Activated T-helper 1 cell treated with anti-CD3 and anti-CD28 coated beads, Interleukin-12 subunit alpha, Interleukin-12 subunit beta, Interleukin-2, Interleukin-4 antibody, amounts not matched to agents 30 ng/mL and 10 ng/mL and 1 ng/mL, durations not matched to agents 14 hours and 24 hours and 36 hours (primary cell): Measurements from ENCODE around the gene SNRNP27. TPM values are rescaled to one million over a fixed set of nuclear protein-coding genes. Genes with fewer than 3 reads are reported as not detected.

ENCODE experiments used
- DNase-seq: peaks from one replicate; pipeline ENCODE4 v3.0.0; 2021; ENCODE audit warnings: low spot score
- H3K27ac Mint-ChIP-seq: one replicate; pipeline ENCODE4 v1.8.0; 2021; ENCODE audit warnings: mild to moderate bottlenecking, mixed read lengths
- H3K27me3 Mint-ChIP-seq: one replicate; pipeline ENCODE4 v1.8.0; 2022; ENCODE audit warnings: mild to moderate bottlenecking, moderate library complexity, mixed read lengths; ENCODE audit not compliant: insufficient read depth
- H3K36me3 Mint-ChIP-seq: one replicate; pipeline ENCODE4 v1.8.0; 2021; ENCODE audit warnings: low read depth, mixed read lengths
- H3K4me1 Mint-ChIP-seq: one replicate; pipeline ENCODE4 v1.8.0; 2021; ENCODE audit warnings: low read depth, mixed read lengths
- H3K4me3 Mint-ChIP-seq: one replicate; pipeline ENCODE4 v1.8.0; 2021; ENCODE audit warnings: mild to moderate bottlenecking, moderate library complexity, mixed read lengths
- H3K9me3 Mint-ChIP-seq: one replicate; pipeline ENCODE4 v1.8.0; 2021; ENCODE audit warnings: mixed read lengths
- intact Hi-C: fragments of 100-400 bp; cut with micrococcal nuclease; formaldehyde crosslinking; loops from one replicate; pipeline ENCODE4 v1.15.1; 2024
- total RNA-seq: library from RNA; stranded (reverse); gene quantifications from 2 replicates; pipeline ENCODE4 v1.2.3, GENCODE V29; 2022

Gene SNRNP27
- total RNA-seq, 1 donor from 2014 or later = 55.6 TPM

DNA sequence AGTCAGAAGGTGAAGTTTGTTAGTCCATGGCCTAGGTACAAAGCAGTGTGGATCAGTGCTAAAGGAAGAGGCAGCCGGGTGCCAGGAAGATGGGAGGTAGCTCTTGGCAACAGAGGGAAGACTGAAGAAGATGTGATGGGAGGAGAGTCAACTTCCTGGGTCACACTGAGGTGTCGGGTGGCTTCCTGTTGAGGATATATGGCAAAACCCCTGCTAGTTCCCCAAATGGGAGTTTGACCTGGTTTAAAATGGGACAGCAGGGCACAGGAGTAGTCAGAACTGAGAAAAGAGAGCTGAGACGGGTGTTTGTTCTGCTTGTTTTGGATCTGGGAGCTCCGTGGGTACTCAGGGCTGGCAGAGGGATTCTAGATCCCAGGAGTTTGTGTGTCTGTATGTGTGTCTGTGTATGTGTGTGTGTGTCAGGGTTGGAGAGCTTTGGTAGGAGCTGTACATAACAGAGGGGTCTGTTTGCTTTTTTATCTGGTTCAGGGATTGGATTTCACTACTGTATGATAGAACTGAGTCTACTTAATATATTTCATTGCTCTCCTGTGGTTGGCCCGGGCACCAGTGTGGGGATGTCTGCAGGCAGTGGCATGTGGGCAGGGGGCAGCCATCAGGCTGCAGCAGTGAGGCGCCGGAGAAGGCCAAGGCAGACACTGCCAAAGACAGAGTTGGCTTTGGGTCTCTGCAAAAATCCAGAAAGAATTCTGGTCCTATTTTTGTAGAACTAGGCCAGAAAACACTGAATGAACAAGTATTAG, 38.3 kb downstream of the SNRNP27 start:
- intact Hi-C loops = loop anchor here (5.0 kb wide), 1 partner anchor 135 kb away; no protein-coding TSS in a partner anchor
- DNase-seq = no peak
- Mint-ChIP-seq H3K27ac (peak overlapping the region; percentile 54), H3K36me3 (peaks cover 39% of the 10 kb centered on the region), H3K9me3 (no peaks in the 10 kb centered on the region), H3K27me3 (no peaks in the 10 kb centered on the region), H3K4me1 (peaks cover 49% of the 10 kb centered on the region), H3K4me3 (no peak overlapping the region)

DNA sequence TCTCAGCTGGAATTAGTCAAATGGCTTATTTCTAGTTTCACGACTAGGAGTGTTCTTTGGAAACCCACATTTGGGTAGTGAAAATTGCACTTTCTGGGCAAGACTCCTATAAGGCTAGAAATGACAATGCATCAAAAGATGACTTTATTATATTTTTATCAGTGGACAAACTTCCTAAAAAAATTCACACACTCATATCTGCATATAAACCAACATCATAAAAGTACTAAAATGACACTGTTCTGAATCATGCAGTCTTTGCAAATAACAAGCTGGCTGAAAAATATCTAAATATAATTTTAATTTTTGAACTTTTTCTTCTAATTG, 38.8 kb downstream of the SNRNP27 start:
- no peak for DNase-seq
- peaks cover 45% of the 10 kb centered on the region for H3K4me1 Mint-ChIP-seq
- H3K36me3 Mint-ChIP-seq = peaks cover 39% of the 10 kb centered on the region
- H3K27me3 Mint-ChIP-seq = no peaks in the 10 kb centered on the region
- peak overlapping the region; percentile 54 for H3K27ac Mint-ChIP-seq
- H3K9me3 Mint-ChIP-seq = no peaks in the 10 kb centered on the region
- no peak overlapping the region for H3K4me3 Mint-ChIP-seq
- intact Hi-C loops = loop anchor here (5.0 kb wide), 1 partner anchor 135 kb away; no protein-coding TSS in a partner anchor

- Mint-ChIP-seq H3K36me3 (peaks cover 43% of the 10 kb centered on the region), H3K27ac (peak overlapping the region; percentile 41), H3K4me3 (peak overlapping the region; percentile 13), H3K4me1 (peaks cover 41% of the 10 kb centered on the region), H3K9me3 (no peaks in the 10 kb centered on the region), H3K27me3 (no peaks in the 10 kb centered on the region)
- intact Hi-C loops = loop anchor here (5.0 kb wide), 1 partner anchor 134 kb away; no protein-coding TSS in a partner anchor
- no peak for DNase-seq
Measured at GRCh38 chr2:69933254-69933828, 39.6 kb downstream of the SNRNP27 start.

DNA sequence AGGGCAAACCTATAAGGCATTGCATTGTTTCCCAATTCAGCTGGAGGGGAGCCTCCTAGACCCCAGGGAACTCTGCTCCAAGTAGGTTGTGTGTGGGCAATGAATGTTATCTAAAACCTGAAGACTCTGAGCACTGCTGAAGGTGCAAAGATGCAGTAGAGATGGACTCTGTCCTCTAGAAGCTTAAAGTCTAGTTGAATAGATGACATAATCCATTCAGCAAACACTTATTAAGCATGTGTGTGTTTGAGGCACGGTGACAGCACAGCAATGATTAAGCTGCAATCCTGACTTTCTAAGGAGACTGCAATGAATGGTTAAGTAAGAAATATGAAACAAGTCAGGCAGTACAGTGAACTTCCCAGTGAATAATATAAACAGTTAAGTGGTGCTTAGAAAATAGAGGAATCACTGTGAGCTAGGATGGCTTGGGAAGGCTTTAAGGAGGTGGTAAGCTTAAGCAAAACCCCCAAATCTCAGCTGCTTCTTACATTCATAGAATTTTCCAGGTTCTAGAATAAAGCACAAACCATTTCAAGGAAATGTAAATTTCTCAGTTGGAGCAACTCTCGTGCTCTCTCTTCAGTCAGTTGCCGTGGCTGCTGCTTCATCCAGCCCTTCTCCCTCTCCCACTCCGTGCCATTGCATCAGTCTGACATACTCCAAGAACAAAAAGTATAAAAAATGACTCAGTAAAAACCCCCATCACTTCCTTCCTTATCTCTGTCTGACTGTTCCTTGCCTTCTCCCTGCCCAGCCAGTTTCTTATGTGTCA, 40.3 kb downstream of the SNRNP27 start:
- Mint-ChIP-seq H3K27ac (peak overlapping the region; percentile 75), H3K4me1 (peaks cover 41% of the 10 kb centered on the region), H3K4me3 (peak overlapping the region; percentile 1), H3K36me3 (peaks cover 49% of the 10 kb centered on the region), H3K9me3 (no peaks in the 10 kb centered on the region), H3K27me3 (no peaks in the 10 kb centered on the region)
- DNase-seq = no peak
- intact Hi-C loops = loop anchor here (1.0 to 5.0 kb wide), 3 partner anchors 12 to 133 kb away; no protein-coding TSS in a partner anchor

DNA sequence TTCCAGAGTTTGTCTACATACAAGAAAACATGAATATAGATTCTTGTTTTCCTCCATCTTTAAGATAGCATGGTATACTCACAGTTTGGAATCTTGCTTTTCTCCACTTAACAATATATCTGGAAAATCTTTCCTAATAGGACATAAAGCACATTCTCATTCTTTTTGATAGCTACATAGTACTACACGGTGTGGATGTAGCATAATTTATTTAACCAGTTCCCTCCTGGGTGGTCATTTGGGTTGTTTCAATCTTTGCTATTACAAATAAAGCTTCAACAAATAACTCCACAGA, 40.8 kb downstream of the SNRNP27 start:
- peaks cover 41% of the 10 kb centered on the region for H3K4me1 Mint-ChIP-seq
- peak overlapping the region; percentile 75 for H3K27ac Mint-ChIP-seq
- H3K27me3 Mint-ChIP-seq = no peaks in the 10 kb centered on the region
- H3K36me3 Mint-ChIP-seq = peaks cover 49% of the 10 kb centered on the region
- H3K9me3 Mint-ChIP-seq = no peaks in the 10 kb centered on the region
- intact Hi-C loops = loop anchor here (1.0 to 5.0 kb wide), 3 partner anchors 12 to 133 kb away; no protein-coding TSS in a partner anchor
- DNase-seq = no peak
- H3K4me3 Mint-ChIP-seq = no peak overlapping the region

DNA sequence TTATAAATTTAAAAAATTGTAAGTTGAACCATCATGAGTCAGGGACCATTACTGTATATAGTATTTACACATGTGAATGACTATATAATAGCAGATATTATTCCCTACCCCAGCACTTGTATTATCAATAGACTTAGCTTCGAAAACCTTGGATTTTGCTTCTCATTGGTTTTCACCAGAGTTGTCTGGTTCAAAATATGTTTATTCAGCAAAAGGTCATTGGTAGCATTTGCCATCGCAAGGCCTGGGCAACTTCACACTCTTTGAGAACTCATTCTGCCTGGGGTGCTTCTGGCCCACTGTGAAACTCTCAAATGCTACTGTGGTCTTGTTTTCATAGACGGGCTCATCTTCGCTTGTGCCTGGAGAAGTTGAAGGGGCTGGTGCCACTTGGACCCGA, 41.3 kb downstream of the SNRNP27 start:
- intact Hi-C loops = no loop called here
- no peak overlapping the region for H3K4me3 Mint-ChIP-seq
- H3K4me1 Mint-ChIP-seq = peaks cover 41% of the 10 kb centered on the region
- H3K27me3 Mint-ChIP-seq = no peaks in the 10 kb centered on the region
- H3K27ac Mint-ChIP-seq = no peak overlapping the region
- H3K36me3 Mint-ChIP-seq = peaks cover 53% of the 10 kb centered on the region
- H3K9me3 Mint-ChIP-seq = no peaks in the 10 kb centered on the region
- DNase-seq = no peak

- intact Hi-C loops = no loop called here
- Mint-ChIP-seq H3K4me3 (no peak overlapping the region), H3K9me3 (no peaks in the 10 kb centered on the region), H3K27ac (no peak overlapping the region), H3K27me3 (no peaks in the 10 kb centered on the region), H3K36me3 (peaks cover 68% of the 10 kb centered on the region), H3K4me1 (peaks cover 32% of the 10 kb centered on the region)
- no peak for DNase-seq
Measured at GRCh38 chr2:69936906-69937305, 43.1 kb downstream of the SNRNP27 start.

GRCh38 chr2:69937968-69938367, 44.2 kb downstream of the SNRNP27 start:
- Mint-ChIP-seq H3K4me3 (no peak overlapping the region), H3K36me3 (peaks cover 74% of the 10 kb centered on the region), H3K27ac (no peak overlapping the region), H3K9me3 (no peaks in the 10 kb centered on the region), H3K27me3 (no peaks in the 10 kb centered on the region), H3K4me1 (peaks cover 27% of the 10 kb centered on the region)
- intact Hi-C loops = no loop called here
- no peak for DNase-seq

DNA sequence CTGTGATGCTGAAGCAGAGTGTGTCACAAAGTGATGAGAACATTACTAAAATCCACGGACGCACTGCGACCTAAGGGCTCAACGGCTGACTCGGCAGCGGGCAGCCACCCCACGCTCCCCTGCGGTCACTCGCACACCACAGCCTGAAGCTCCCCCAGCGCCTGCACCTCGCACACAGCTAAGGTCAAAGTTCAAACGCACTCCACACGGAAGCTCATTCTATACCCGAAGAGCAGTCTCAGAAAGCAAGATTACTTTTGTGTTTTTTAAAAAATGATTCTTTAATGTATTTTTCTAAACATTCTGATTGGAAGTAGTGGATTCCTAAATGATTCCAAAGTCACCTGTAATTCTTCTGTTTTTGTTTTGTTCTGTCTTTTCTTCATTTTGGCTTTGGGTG, 46.0 kb downstream of the SNRNP27 start:
- H3K27me3 Mint-ChIP-seq = no peaks in the 10 kb centered on the region
- intact Hi-C loops = no loop called here
- peaks cover 77% of the 10 kb centered on the region for H3K36me3 Mint-ChIP-seq
- H3K4me3 Mint-ChIP-seq = no peak overlapping the region
- DNase-seq = no peak
- H3K4me1 Mint-ChIP-seq = peaks cover 27% of the 10 kb centered on the region
- H3K27ac Mint-ChIP-seq = no peak overlapping the region
- H3K9me3 Mint-ChIP-seq = no peaks in the 10 kb centered on the region

DNA sequence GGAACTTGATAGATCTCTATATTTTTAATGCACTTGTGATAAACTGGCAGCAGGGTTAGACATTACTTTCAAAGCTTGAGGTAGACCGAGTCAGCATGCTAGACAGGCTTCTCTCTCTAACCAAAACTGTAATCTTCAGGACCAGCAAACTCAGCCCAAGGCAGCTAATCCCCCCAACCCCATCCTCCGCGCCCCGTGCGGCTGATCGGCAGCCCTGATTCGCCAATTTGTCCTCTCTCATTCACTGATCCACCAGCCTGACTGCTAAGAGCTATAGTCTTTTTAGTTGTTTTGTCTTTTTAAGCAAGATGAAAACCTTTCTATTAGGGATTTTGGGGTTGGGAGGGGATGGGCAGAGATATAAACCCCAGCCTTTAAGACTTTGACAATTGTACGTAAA, 46.9 kb downstream of the SNRNP27 start:
- H3K27ac Mint-ChIP-seq = no peak overlapping the region
- intact Hi-C loops = no loop called here
- no peak overlapping the region for H3K4me3 Mint-ChIP-seq
- peaks cover 71% of the 10 kb centered on the region for H3K36me3 Mint-ChIP-seq
- H3K9me3 Mint-ChIP-seq = no peaks in the 10 kb centered on the region
- DNase-seq = no peak
- no peaks in the 10 kb centered on the region for H3K27me3 Mint-ChIP-seq
- H3K4me1 Mint-ChIP-seq = peaks cover 30% of the 10 kb centered on the region

DNA sequence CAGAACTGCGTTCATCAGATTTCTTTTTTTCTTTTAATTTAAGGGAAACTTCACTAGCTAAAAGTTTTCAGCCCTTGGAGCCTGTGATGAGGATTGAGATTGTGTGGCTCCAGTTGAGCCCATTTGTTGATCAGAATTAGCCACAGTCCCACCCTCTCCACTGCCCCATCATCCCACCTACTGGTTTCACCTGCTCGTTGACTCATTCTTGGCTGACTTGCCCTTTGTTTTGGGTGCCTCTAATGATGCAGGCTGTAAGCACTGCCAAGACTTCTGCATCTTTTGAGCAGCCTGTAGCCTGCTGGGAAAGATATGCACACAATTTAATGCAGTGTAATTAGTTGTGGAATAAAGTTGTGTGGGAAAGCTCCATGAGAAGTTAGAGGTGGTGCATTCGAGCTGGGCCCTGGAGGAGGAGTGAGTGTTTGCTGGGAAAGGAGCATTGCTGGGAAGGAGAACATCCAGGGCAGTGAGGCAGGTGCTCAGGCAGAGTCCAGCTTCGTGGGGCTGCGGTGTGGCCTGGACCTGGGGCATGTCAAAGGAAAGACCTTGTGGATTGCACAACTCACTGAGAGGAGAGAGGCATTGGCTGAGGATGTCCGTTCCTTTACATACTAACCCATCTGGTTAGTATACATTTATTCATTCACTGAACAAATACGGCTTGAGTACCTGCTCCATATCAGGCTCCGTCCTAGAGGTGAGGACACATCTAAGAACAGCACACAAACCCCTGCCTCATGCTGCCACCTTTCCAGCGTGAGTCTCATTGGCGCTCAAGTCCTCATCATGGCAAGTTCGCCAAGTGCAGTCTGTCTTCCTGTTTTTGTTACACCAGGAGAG, 49.5 kb downstream of the SNRNP27 start:
- no peaks in the 10 kb centered on the region for H3K27me3 Mint-ChIP-seq
- intact Hi-C loops = no loop called here
- H3K36me3 Mint-ChIP-seq = peaks cover 53% of the 10 kb centered on the region
- DNase-seq = no peak
- no peak overlapping the region for H3K4me3 Mint-ChIP-seq
- peak overlapping the region; percentile 85 for H3K27ac Mint-ChIP-seq
- H3K9me3 Mint-ChIP-seq = peaks cover 4% of the 10 kb centered on the region
- peaks cover 48% of the 10 kb centered on the region for H3K4me1 Mint-ChIP-seq

GRCh38 chr2:69943843-69944525, 50.2 kb downstream of the SNRNP27 start:
- Mint-ChIP-seq H3K27ac (no peak overlapping the region), H3K36me3 (peaks cover 45% of the 10 kb centered on the region), H3K4me1 (peaks cover 50% of the 10 kb centered on the region), H3K9me3 (peaks cover 4% of the 10 kb centered on the region), H3K27me3 (peaks cover under 1% of the 10 kb centered on the region), H3K4me3 (no peak overlapping the region)
- no peak for DNase-seq
- intact Hi-C loops = no loop called here
